Stimulated activated CD8-positive, alpha-beta memory T cell treated with anti-CD3 and anti-CD28 coated beads, Interleukin-4, amount 100 ng/mL, for 48 hours (primary cell): ENCODE data around the gene PTPRU.

ENCODE experiments used
- DNase-seq: peaks from one replicate; pipeline ENCODE4 v3.0.0-alpha.2; 2020

PTPRU gene

DNA sequence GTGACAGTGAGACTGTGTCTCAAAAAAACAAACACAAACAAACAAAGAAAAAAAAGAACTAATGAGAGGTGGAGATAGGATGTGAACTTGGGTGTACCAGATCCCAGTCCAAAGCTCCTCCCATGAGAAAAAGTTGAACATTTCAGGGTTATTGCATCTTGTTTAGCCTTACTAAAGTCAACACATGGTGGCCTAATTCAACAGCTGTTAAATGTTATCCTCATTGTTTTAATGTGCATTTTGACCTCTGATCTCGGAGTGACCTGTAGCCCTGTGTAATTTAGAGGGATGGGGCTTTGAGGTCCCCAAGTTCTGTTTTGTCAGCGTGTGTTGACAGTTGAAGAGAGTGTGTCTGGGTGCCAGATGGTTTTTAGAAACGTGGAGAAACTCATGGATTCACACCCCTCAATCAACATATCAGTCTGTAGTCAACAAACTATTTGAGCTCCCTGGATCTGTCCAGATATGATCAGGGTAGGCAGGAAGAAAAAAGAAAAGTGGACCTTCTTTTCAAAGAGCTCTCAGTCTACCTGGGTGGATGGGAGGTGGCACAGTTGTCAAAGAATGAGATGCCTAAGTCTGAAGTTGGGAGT is 34.7 kb downstream of the PTPRU start:
- no peak for DNase-seq

- no peak for DNase-seq
Observed at GRCh38 chr1:29271724-29272123, 35.4 kb downstream of the PTPRU start.

GRCh38 chr1:29272147-29272907 is 36.0 kb downstream of the PTPRU start:
- DNase-seq, result no peak

GRCh38 chr1:29275435-29275834 is 39.1 kb downstream of the PTPRU start:
- no peak for DNase-seq

- DNase-seq, result no peak
Observed at GRCh38 chr1:29278124-29278523, 41.8 kb downstream of the PTPRU start.

DNA sequence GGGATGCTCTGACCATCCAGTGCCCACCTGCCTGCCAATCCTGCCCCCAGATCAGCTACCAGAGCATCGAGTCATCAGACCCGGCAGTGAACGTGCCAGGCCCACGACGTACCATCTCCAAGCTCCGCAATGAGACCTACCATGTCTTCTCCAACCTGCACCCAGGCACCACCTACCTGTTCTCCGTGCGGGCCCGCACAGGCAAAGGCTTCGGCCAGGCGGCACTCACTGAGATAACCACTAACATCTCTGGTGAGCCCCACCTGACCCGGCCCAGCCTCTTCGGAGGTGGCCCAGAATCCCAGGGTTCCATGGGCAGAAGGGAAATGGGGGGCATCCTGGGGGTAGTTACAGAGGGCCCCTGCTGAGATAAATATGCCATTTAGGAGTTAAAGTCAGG is 43.1 kb downstream of the PTPRU start:
- DNase-seq, result no peak

- no peak for DNase-seq
Observed at GRCh38 chr1:29279951-29280391, 43.6 kb downstream of the PTPRU start.

- DNase-seq, result no peak
Observed at GRCh38 chr1:29280409-29281131, 44.2 kb downstream of the PTPRU start.

DNA sequence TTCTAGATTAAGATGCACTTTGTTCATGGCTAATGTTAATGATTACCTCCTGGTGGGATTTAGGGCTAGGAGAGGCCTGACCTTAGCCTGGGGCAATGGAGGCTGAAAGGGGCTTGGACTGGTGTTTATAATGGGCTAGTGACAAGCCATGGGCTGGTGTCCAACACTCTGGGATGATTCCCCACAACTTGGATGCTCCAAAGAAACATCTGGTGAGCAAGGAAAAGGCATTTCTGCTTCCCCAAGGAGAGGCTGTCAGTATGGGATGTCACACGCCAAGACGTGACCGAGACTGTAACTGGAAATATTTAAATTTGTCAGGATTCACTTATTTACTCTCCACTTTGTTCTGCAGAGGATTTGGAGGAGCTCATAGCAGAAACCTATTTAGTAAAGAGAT is 45.2 kb downstream of the PTPRU start:
- DNase-seq, result no peak

DNA sequence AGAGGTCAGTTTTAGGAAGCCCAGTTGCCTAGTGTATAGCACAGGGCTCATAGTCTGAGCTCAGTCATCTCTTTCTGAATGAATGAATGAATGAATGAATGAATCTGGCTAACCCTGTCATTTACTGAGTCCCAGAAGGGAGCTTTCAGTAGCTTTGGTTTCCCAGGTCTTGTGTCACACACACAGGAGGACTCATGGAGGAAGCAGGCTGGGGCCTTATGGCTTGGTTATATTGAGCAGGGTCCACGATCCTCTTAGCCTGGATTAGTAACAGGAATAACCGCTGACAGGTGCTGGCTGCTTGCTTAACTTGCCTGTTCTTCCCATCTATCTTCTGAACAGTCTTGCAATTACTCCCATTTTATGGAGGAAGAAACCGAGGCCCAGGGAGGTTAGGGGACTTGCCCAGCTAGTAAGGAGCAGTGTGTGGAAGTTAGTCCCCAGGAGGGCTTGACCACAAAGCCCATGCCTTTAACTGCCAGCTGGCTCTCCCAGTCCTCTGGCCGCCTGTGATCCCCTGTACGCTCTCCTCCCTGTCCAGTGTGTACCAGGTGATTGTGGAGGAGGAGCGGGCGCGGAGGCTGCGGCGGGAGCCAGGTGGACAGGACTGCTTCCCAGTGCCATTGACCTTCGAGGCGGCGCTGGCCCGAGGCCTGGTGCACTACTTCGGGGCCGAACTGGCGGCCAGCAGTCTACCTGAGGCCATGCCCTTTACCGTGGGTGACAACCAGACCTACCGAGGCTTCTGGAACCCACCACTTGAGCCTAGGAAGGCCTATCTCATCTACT is 46.0 kb downstream of the PTPRU start:
- no peak for DNase-seq

DNA sequence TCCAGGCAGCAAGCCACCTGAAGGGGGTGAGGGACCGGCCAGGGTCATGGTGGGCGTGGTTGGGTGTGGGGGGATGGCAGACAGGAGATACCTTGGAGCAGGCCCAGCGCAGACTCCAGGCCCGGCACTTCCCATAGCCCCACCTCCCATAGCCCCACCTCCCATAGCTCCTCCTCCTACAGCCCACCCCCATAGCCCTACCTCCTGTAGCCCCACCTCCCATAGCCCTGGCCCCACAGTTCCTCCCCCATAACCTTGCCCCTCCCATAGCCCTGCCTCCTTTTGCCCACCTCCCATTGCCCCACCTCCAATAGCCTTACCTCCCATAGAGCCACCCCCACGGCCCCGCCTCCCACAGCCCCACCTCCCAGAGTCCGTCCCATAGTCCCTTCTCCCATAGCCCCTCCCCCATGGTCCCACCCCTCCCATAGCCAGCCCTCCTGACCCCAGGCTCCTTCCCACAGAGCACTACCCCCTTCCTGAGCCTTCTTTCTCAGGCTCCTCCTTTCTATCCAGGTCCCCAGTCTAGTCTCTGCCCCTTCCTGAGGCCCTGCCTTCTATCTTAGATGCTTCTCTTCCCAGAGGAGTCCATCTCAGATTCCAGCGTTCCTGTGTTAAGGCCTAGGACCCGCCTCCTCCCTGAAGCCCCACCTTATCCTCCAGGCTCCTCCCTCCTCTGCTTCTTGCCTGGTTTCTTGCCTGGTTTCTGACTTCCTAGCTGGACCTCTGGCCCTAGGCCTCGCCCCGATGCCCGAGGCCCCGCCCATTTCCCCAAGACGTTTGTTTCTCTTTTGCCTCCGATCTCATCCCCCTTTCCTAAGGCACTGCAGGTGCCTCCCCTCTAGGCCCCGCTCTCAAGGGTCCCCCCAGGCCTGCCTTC is 46.8 kb downstream of the PTPRU start:
- DNase-seq, result peak; percentile 56

GRCh38 chr1:29283804-29284195 is 47.5 kb downstream of the PTPRU start:
- DNase-seq, result no peak

DNA sequence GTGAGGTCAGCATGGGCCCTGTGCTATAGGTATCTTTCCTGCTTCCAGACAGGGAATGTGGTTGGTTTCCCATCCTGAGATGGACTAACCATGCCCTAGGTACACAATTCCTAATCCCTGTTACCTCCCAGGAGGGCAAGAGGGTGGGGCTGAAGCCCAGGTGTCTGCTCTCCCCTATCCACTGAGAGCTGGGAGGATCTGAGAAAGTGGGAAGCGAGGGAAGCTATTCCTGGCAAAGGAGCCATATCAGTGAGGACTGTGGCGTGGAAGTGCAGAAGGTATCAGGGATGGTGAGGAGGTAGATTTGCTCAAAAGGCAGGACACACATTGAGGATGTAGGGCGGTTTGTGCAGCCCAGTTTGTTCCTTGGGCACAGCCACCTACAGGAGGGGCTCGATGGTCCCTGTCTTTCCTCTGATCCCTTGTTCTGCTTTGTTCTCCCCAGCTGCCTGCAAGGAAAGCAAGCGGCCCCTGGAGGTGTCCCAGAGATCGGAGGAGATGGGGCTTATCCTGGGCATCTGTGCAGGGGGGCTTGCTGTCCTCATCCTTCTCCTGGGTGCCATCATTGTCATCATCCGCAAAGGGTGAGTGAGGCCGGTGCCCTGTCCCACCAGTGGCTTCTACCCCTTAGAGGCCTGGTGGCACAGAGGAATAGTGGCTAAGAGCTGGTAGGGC is 48.1 kb downstream of the PTPRU start:
- DNase-seq, result no peak

DNA sequence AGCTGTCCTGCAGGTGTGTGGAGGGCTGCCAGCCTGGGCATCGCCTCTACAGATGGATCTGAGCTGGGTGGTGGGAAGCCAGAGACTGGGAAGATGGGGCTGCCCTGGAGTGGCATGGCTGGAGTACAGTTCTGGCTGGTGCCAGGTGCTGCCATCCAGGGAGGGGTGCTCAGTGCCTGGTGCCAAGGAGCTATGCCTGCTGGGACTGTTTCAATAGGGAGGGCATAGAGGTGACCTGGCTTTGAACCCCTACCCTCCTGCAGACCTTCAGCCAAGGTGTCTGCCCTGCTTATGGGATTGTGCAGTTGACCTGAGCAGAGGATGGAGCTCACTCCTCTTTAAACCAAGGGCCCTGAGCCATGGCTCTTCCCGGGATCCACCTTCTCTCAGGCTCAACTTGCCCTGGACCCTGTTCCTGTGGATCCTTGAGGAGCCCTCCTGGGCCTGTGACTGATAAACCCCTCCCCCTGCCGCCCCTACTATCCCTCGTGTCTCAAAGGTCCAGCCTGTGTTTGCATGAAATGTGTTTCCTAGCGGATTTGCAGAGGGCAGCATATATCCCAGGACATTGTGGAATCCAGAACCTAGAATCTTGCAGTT is 48.7 kb downstream of the PTPRU start:
- DNase-seq, result no peak

- DNase-seq, result no peak
Observed at GRCh38 chr1:29285771-29286170, 49.4 kb downstream of the PTPRU start.

- DNase-seq, result no peak
Observed at GRCh38 chr1:29286194-29286767, 50.0 kb downstream of the PTPRU start.

- DNase-seq, result no peak
Observed at GRCh38 chr1:29289493-29289892, 53.2 kb downstream of the PTPRU start.

DNA sequence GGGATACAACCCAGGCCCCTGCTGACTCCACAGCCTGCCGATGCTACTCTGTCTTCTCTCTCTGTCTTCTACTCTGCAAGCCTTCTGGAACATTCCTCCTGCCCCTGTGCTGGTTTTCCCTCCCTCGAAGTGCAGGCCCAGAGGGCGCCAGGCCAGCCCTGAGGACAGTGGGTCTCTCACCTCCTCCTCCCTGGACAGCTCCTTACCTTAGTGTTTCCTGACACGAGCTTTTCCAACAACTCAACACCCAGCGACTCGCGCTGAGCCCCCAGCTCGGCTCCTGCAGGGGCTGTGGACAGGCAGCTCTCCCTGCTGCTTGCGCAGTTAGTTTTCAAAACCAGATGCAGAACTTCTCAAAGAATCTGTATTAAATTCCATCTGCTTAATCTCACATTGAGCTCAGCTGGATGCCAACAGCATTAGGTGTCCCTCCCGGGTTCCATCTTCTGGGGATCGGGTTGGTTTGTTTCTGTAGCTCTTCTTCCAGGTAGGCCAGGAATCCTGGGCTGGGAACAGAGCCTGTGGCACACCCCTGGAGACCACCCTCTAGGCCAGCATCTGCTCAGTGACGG is 54.2 kb downstream of the PTPRU start:
- no peak for DNase-seq

DNA sequence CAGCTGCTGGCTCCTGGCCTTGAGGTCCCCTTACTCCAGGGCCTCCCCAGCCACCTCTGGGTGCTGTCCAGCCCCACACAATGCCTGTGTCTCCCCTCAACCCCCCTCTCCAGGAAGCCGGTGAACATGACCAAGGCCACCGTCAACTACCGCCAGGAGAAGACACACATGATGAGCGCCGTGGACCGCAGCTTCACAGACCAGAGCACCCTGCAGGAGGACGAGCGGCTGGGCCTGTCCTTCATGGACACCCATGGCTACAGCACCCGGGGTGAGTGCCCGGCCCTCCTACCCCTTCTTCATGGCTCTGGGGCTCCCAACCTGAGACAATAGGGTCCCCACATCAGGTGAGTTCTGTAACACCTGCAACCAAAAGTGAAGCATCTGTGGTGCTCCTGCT is 55.4 kb downstream of the PTPRU start:
- DNase-seq, result no peak

DNA sequence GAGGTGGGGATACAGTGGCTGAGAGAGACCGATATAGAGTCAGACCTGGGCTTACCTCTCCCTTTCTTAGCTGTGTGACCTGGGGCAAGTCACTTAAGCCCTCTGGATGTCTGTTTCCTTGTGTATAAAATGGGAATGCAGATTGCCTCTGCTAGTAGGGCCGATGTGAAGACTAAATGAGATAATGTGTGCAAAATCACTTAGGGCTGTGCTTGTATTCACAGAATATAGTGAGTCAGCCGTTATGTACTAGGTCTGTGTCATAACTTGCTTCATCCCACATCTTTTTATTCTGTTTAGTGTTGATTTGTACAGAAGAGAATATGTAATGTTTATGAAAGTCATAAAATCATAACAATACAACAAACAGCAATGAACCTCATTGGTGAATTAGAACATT is 56.0 kb downstream of the PTPRU start:
- no peak for DNase-seq

- no peak for DNase-seq
Observed at GRCh38 chr1:29297450-29297849, 61.1 kb downstream of the PTPRU start.
